Measurements from ENCODE around the gene CASQ2.
"Not testable (repeated sequence)": the region's sequence is repeated elsewhere in the genome, so short reads cannot be mapped to it uniquely, and the experiment has no call there.

The CASQ2 gene

GRCh38 chr1:115780655-115781054 is 12.1 kb upstream of the CASQ2 start:
- DNase-seq: not testable (repeated sequence)

GRCh38 chr1:115779075-115779474 is 10.6 kb upstream of the CASQ2 start:
- DNase-seq: not testable (repeated sequence)

- peak; percentile 69 to 87 for DNase-seq
Observed at GRCh38 chr1:115771847-115772457, 3.4 kb upstream of the CASQ2 start.

GRCh38 chr1:115771094-115771846 is 2.8 kb upstream of the CASQ2 start:
- no peak for DNase-seq

GRCh38 chr1:115767403-115767802 is 1.1 kb downstream of the CASQ2 start:
- DNase-seq: no peak

GRCh38 chr1:115765091-115765490 is 3.4 kb downstream of the CASQ2 start:
- DNase-seq: no peak

- DNase-seq: no peak
Observed at GRCh38 chr1:115764541-115764940, 4.0 kb downstream of the CASQ2 start.

GRCh38 chr1:115762779-115763178 is 5.7 kb downstream of the CASQ2 start:
- DNase-seq: no peak

GRCh38 chr1:115761601-115762302 is 6.8 kb downstream of the CASQ2 start:
- DNase-seq: no peak

GRCh38 chr1:115757856-115758255 is 10.7 kb downstream of the CASQ2 start:
- no peak for DNase-seq

- DNase-seq: no peak
Observed at GRCh38 chr1:115757326-115757725, 11.2 kb downstream of the CASQ2 start.

- DNase-seq: no peak
Observed at GRCh38 chr1:115755456-115756370, 12.8 kb downstream of the CASQ2 start.

GRCh38 chr1:115753830-115754229 is 14.7 kb downstream of the CASQ2 start:
- no peak for DNase-seq

- DNase-seq: no peak
Observed at GRCh38 chr1:115753361-115753760, 15.2 kb downstream of the CASQ2 start.

- no peak for DNase-seq
Observed at GRCh38 chr1:115748401-115749150, 19.9 kb downstream of the CASQ2 start.

GRCh38 chr1:115746021-115746690 is 22.4 kb downstream of the CASQ2 start:
- DNase-seq: no peak

- DNase-seq: no peak
Observed at GRCh38 chr1:115744646-115745275, 23.8 kb downstream of the CASQ2 start.

GRCh38 chr1:115740811-115741210 is 27.7 kb downstream of the CASQ2 start:
- no peak for DNase-seq

GRCh38 chr1:115732316-115732715 is 36.2 kb downstream of the CASQ2 start:
- DNase-seq: no peak

- DNase-seq: no peak
Observed at GRCh38 chr1:115729756-115730155, 38.8 kb downstream of the CASQ2 start.

GRCh38 chr1:115728341-115728740 is 40.2 kb downstream of the CASQ2 start:
- no peak for DNase-seq
